Stimulated activated naive CD4-positive, alpha-beta T cell treated with Interleukin-2 at 50 U/mL for 16 hours (primary cell): Measurements from ENCODE around the gene RAD51B.

Experiments
- DNase-seq: peaks from one replicate; lab custom pipeline; 2025; lab: John Stamatoyannopoulos, UW

The RAD51B gene

GRCh38 chr14:68306934-68307789, 487.6 kb downstream of the RAD51B start:
- DNase-seq: no peak

GRCh38 chr14:68307790-68308168, 488.2 kb downstream of the RAD51B start:
- no peak for DNase-seq

GRCh38 chr14:68308726-68309520, 489.3 kb downstream of the RAD51B start:
- no peak for DNase-seq

- DNase-seq: no peak
Observed at GRCh38 chr14:68309616-68310015, 490.0 kb downstream of the RAD51B start.

GRCh38 chr14:68312300-68312699, 492.7 kb downstream of the RAD51B start:
- DNase-seq: no peak

- peak; percentile 39 for DNase-seq
Observed at GRCh38 chr14:68312884-68313610, 493.5 kb downstream of the RAD51B start.

- DNase-seq: no peak
Observed at GRCh38 chr14:68314642-68315041, 495.1 kb downstream of the RAD51B start.

- DNase-seq: no peak
Observed at GRCh38 chr14:68315081-68315480, 495.5 kb downstream of the RAD51B start.

- DNase-seq: no peak
Observed at GRCh38 chr14:68316078-68316868, 496.7 kb downstream of the RAD51B start.

- DNase-seq: no peak
Observed at GRCh38 chr14:68317239-68317638, 497.7 kb downstream of the RAD51B start.

GRCh38 chr14:68318828-68319227, 499.2 kb downstream of the RAD51B start:
- no peak for DNase-seq

- DNase-seq: no peak
Observed at GRCh38 chr14:68320495-68320894, 500.9 kb downstream of the RAD51B start.

GRCh38 chr14:68322940-68323620, 503.5 kb downstream of the RAD51B start:
- DNase-seq: no peak

- DNase-seq: no peak
Observed at GRCh38 chr14:68325267-68325807, 505.8 kb downstream of the RAD51B start.

GRCh38 chr14:68327231-68327630, 507.7 kb downstream of the RAD51B start:
- no peak for DNase-seq

- DNase-seq: no peak
Observed at GRCh38 chr14:68328509-68328908, 508.9 kb downstream of the RAD51B start.

- no peak for DNase-seq
Observed at GRCh38 chr14:68331426-68331825, 511.8 kb downstream of the RAD51B start.

GRCh38 chr14:68331991-68332390, 512.4 kb downstream of the RAD51B start:
- no peak for DNase-seq

GRCh38 chr14:68333262-68333661, 513.7 kb downstream of the RAD51B start:
- DNase-seq: no peak

GRCh38 chr14:68335312-68335711, 515.7 kb downstream of the RAD51B start:
- no peak for DNase-seq

GRCh38 chr14:68336165-68336564, 516.6 kb downstream of the RAD51B start:
- no peak for DNase-seq
